Limb (tissue), 2 donors: ENCODE data around the gene TRAF7.
A peak's percentile ranks its signal among the peaks of the same experiment; 100 is the strongest.

Experiments used
- DNase-seq, 2 donors: peaks; one replicate each; pipeline ENCODE4 v3.0.0-alpha.2; 2016; ENCODE audit errors: extremely low spot score in 2 of 2

Gene TRAF7

DNA sequence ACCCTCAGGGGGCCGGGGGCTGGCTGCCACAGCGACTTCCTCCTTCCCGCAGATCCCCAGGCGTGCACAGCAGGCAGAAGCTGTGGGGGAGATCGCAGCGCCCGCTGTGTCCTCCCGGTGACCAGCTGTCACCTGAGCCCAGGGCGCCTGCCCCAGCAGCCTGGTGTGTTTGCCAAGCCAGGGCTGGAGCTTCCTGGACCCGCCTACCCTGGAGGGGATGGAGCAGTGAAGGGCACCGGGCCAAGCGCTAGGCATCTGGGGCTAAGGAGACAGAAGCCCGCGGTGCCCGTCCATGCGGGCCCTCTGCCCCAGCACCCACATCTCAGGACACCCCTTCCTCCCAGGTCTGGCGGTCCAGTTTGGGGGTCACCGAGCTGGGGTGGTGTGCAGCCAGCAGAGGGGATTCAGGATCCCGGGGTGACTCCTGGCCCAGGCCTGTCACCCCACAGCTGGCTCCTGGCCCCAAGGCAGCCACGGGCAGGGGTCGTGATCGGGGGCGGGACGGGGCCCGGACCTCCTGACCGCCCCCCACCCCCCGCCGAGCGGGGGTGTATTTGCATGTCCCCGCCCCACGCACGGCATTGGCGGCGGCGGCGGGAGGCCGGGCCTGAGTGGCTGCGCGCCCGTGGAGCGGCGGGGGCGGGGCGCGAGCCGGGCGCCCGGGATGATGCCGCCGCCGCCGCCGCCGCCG, 7.5 kb upstream of the TRAF7 start, which contains the start of gene RAB26:
RAB26 (plus strand) TSS at position 645 of the 691 bp plus-strand sequence. CDS start 159 bp downstream, outside the sequence.
- DNase-seq, result peak in 1 of 2 donors; percentile 75

DNA sequence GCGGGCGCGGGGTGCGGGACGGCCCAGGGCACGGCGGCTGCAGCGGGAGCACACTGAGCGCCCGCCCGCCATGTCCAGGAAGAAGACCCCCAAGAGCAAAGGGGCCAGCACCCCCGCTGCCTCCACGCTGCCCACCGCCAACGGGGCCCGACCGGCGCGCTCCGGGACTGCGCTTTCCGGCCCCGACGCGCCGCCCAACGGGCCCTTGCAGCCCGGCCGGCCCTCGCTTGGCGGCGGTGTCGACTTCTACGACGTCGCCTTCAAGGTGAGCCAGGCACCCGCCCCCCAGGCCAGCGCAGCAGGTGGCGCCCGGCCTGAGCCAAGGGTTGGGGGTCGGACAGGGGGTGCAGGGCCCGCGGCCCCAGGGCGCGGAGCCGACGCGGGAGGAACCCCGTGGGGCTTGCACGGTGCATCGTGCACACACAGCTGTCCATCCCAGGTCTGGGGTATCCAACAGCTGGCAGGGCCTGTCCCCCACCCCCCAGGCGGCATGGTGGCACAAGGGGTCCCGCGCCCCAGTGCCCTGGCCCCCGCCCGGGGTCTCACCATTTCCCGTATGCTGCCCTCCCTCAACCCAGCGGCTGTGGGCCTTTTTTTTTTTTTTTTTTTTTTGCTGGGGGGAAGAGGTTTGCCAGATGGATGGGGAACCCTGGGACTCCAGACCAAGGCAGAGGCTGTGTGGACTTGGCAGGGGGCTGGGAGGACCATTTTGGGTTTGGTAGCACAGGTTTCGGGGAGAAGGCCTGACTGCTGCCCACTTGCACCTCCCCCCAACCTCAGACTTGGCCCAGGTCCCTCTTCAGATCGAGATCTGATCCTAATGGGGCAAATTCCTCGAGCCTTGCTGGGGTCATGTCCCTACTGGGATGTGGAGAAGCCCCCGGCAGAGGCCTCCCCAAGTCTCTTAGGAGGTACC, 6.6 kb upstream of the TRAF7 start:
- no peak for DNase-seq

DNA sequence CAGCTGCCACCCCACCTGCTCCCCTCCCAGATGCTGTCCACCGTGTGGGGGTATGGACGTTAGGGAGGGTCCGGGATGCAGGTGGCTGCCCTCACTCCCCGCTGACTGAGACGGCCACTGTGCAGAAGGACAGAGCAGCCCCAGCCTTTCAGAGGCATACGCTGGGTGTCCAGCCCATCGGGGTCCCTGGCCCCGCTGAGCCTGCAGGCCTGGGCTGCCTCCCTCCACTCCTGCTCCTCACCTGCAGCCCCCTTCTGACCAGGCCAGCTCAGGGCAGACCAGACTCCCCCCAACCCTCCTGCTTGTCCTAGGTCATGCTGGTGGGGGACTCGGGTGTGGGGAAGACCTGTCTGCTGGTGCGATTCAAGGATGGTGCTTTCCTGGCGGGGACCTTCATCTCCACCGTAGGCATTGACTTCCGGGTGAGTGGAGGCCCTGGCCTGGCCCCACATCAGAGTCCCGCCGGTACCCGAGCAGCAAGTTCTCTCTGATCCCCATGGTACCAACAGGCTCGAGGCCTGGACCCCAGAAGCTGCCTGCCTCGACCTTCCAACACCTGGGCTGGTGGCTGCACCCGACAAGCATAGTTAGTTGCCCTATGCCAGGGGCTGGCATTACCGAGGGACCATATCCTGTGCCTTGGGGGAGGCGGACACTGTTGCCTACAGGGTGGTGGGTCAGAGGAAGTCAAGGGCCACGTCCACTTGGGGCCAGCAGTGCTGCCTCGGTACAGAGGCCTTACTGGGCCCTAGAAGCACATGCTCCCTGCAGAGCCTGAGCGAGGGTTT, 5.8 kb upstream of the TRAF7 start:
- DNase-seq, result no peak

DNA sequence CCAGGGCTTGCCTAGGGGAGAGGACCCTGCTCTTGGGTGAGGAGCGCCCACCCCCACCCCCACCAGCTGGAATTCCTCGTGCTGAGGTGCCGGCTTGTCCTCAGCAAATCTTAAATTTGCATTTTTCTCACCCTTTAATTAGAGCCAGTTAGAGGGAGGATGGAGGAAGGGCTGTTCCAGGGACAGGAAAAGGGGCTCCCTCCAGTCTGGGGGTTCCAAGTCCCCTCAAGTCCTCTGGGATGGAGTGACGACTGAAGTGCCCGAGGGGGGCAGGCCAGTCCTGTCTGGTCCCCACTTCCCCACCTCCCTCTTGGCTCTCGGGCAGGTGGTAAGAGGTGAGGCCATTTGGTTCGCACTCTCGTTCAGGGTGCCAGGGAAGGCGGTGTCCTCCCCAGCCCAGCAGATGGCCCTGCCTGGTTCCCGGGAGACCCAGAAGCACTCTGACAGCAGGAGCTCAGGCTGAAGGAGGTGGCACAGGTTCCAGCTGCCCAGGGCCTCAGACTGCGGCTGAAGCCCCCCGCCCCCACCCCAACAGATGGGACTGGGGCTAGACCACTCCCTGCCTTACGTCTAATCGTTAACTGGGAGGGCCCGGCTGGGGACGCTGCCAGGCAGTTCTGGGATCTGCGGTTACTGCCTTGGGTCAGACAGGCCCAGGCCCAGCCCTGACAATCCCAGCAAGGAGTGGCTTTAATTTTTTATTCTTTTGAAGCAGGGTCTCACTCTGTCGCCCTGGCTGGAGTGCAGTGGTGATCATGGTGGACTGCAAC, 5.0 kb upstream of the TRAF7 start:
- DNase-seq, result no peak

DNA sequence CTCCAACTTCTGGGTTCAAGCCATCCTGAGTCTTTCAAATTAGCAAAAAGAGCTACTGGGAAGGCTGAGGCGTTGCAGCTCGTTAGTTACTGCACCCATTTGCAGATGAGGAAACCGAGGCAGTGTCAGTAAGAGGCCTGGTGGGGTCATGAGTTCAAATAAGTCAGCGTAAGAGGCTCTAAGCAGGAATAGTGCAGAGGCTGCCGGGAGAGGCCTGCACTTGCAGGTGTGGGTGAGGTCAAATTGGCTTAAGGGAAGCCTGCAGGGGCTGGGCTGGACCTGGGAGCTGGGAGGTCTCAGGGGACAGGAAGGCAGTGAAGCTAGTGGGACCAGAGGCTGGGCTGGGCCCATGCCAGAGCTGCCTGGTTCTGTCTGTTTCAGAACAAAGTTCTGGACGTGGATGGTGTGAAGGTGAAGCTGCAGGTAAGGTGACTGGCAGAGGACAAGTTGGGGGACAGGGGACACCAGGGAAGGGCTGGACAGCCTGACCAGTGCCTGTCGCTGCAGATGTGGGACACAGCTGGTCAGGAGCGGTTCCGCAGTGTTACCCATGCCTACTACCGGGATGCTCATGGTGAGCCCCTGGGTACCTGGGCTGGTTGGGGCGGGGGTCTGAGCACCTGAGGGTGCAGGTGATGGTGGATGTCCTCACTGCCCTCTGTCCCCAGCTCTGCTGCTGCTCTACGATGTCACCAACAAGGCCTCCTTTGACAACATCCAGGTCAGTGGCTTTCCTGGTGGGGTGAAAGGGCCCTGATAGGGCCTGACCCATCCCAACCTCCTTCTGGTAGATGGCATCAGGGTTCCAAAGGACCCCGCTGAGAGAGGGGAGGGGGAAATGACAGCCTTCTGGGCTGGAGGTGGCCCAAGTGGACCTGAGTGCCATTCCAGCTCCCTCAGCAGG, 4.1 kb upstream of the TRAF7 start:
- DNase-seq, result no peak

DNA sequence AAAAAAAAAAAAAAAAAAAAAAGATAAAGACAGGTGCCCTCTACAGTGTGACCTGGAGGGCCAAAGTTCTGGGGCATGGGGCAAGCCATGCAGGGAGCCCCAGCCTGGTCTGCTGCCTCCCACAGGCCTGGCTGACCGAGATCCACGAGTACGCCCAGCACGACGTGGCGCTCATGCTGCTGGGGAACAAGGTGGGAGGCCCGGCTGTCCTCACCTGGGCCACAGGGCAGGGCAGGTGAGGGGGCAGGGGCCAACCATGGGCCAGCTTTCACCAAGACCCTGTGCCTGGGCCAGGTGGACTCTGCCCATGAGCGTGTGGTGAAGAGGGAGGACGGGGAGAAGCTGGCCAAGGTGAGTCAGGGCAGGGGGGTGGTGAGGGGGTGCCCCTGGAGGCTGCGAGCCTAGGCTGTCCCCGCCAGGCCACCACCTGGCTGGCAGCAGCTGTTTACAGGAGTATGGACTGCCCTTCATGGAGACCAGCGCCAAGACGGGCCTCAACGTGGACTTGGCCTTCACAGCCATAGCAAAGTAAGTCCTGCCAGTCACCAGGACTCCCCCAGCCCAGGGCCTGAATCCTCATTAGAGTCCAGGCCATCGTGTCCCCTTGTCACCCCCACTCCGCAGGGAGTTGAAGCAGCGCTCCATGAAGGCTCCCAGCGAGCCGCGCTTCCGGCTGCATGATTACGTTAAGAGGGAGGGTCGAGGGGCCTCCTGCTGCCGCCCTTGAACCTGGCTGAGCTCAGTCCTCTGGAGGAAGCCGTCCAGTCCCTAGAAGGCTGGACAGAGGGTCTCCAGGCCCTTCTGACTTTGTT, 2.7 kb upstream of the TRAF7 start:
- DNase-seq, result no peak

DNA sequence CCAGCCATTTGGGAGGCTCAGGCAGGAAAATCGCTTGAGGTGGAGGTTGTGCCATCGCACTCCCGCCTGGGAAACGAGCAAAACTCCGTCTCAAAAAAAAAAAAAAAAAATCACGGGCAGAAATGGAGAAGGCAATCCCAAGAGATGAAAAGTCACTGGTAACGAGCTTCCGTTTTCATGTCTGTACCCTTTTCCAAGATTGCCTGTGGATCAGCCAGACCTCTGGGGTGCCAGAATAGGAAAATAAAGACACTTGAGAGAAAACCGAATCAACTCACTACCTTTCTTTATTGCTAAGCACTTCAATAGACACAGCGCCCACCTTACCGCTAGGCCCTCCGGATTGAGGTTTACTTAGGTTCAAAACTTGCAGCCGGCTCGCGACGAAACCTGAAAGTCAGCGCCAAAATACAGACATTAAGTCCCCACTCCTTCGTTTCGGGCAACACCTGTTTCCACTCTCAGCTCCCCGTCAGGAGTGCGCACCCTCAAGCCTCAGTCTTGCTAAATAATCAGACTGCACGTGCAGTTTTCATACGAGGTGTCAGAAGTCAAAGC, 970 bp upstream of the TRAF7 start:
- DNase-seq, result no peak

GRCh38 chr16:2155977-2156848, 631 bp downstream of the TRAF7 start:
- no peak for DNase-seq

GRCh38 chr16:2156849-2157224, 1.3 kb downstream of the TRAF7 start:
- DNase-seq, result no peak

DNA sequence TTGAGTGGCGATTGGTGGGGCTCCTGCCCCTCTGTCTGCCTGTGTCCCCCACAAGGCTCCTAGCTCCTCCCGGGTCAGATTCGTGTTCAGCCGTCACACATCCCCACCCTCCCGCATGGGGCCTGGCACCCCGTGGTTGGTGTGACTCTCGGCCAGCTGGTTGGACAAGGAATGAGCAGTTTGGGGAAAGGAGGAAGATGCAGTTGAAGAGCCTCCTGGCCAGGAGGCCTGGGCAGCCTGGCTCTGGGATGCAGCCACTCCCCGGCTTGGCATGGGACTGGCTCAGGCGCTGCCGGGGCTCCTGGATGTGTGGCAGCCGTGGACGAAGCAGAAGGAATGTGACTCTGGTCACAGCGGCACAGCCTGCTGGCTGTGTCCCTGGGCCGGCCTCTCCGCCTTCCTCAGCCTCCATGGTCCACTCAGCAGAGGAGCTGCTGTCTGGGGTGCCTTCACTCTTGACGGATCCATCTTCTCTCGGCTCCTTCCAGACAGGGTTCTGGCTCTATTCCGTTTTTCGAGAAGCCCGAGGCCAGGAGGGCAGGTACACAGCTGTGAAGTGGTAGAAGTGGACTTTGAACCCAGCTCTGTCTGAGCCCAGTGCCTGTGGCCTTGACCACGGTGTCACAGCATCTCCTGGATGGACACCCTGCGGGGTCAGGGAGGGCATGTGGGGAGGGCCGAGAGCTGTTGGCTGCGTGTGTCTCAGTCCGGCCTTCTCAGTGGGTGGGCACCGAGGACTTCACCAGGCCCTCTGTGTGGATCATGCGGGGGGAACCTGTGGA, 2.1 kb downstream of the TRAF7 start:
- no peak for DNase-seq

- DNase-seq, result no peak
Measured at GRCh38 chr16:2158262-2158638, 2.7 kb downstream of the TRAF7 start.

DNA sequence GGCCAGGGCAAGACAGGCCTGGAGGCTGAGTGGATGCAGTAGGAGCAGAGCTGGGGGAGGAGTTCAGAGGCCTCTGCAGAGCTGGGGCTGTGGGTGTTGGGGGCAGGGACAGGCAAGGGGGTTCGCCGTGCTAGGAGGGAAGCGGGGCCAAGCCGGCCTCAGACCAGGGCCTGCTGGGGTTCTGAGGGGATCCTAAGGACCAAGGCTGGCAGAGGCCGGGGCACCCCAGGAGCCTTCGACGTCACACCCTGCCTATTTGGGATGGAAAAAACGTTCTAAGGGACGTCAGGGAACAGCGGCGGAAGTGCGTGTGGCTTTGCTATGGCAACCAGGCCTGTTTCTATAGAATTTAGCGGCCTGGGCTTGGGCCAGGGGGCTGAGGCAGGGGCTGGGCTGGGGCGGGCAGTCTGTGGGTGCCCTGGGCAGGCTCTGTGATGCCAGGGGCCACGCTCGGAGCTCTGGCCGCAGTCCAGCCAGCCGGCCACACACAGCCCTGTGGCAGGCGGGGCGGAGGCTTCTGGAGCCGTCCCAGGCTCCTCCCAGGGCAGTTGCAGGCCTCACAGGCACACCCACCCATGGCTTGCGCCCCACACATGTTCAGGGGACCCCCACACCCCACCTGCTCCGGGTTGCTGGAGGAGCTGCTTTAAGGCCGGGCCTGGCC, 3.7 kb downstream of the TRAF7 start:
- peak; percentile 75 to 80 for DNase-seq

DNA sequence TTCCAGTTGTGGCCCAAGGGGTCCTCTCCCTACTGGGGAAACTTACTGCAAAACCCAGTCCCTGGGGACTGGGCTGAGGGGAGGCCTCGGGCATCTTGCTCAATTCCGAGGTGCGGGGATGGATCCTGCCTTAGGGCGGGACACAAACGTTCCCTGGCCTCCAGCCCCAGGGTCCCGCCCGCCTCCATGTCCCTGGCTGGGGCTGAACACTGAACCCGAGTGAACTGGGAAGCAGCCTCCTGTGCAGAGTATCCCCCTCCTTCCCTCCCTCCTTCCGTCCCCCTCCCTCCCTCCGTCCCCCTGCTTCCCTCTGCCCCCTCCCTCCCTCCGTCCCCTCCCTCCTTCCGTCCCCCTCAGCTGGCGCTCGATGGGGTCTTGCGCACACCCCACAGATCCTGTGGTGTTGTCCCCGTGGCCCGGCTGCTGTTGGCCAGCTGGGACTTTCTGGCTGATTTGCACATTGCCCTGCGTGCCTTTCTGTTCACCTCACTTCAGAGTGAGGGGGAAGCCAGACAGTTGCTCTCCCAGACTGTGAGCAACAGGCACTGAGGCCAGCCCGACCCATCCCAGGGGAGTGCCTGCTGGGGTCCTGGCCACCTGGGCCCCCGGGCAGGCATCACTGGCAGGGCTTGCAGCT, 5.5 kb downstream of the TRAF7 start:
- no peak for DNase-seq

DNA sequence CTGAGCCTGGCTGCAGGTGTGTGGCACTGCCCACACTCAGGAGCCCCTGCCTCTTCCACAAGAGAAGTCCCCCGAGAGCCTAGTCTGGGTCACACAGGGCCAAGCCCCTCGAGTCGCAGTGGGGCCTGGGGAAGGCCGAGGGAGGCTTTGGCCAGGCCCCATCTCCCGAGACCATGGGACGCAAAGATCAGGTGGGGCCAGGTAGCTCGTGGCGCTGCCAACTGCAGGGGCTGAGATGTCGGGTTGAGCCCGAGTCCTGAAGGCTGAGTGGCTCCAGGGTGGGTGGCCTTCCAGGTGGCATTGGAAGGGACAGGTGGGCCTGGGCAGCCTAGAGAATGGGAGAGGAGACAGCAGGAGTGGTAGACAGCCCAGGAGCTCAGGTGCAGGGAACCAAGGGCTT, 6.3 kb downstream of the TRAF7 start:
- no peak for DNase-seq

DNA sequence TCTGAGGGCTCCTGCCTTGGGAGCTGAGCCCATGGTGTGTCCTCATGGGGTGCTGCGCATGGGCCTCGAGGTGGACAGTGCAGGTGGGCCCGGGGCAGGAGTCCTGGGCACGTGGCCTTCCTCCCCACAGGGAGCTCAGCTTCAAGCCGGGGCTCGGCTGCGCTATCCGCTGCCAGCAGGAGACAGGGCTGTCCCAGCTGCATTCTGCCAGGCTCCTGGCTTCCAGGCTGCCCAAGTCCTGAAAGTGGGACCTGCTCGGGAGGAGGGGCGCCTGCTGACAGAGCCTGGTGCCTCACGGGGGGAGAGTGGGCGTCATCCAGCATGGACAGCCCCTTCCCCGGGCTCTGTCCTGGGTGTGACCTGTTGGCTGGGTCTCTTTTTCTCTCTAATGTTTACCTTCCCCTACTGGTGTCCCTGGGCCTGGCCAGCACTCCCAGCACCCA, 7.1 kb downstream of the TRAF7 start:
- no peak for DNase-seq

GRCh38 chr16:2163211-2163881, 7.8 kb downstream of the TRAF7 start:
- DNase-seq, result no peak
